Endothelial cell of umbilical vein (primary cell): ENCODE measurements around the gene SMARCAD1. TPM values are rescaled to one million over a fixed set of nuclear protein-coding genes. Genes with fewer than 3 reads are reported as not detected.
A peak's percentile ranks its signal among the peaks of the same experiment; 100 is the strongest.

ENCODE experiments used
- BruUV-seq: library from RNA; stranded (reverse); fragments of 400-500 nt; replicated peaks from 2 replicates; lab custom pipeline; 2021; lab: Mats Ljungman, UMichigan
- CTCF ChIA-PET: fragments of 300-600, 350-600 bp; sonication (Branson Sonifier 250); formaldehyde crosslinking; loops from one replicate; lab custom pipeline; 2021; ENCODE audit warnings: antibody characterized with exemption, inconsistent platforms; lab: Charles Lee
- POLR2A ChIA-PET: fragments of 300-600, 350-600 bp; sonication (Branson Sonifier 250); formaldehyde crosslinking; loops from one replicate; lab custom pipeline; 2021; ENCODE audit warnings: antibody characterized with exemption, inconsistent platforms; lab: Charles Lee
- DNase-seq: peaks from one replicate; pipeline ENCODE4 v3.0.0-alpha.2; 2011; ENCODE audit warnings: low read depth, low spot score
- FAIRE-seq: peaks from 2 replicates; lab custom pipeline; 2011; peaks lifted over from hg19 to GRCh38; lab: Jason Lieb, UNC
- H2AFZ ChIP-seq: 2 replicates; pipeline ENCODE4 v1.6.0; 2012; ENCODE audit warnings: low read depth, low read length, control low read depth, inconsistent platforms
- H3K27ac ChIP-seq: 2 replicates; pipeline ENCODE4 v1.5.1; 2011; ENCODE audit warnings: low read depth, mild to moderate bottlenecking, control low read depth, low read length, moderate library complexity; ENCODE audit not compliant: insufficient read depth
- H3K27me3 ChIP-seq, 2 experiments: 2 replicates each; pipeline versions ENCODE4 v1.6.0 to v1.6.1; 2011; ENCODE audit warnings: low read length in 2 of 2, mixed read lengths in 1 of 2; ENCODE audit not compliant: control insufficient read depth in 2 of 2, insufficient read depth in 2 of 2
- H3K36me3 ChIP-seq, 2 experiments: 2 replicates in 1 of 2; 3 replicates in 1 of 2; pipeline ENCODE4 v1.5.1; 2011; ENCODE audit warnings: low read length in 2 of 2, mild to moderate bottlenecking in 1 of 2, moderate library complexity in 1 of 2; ENCODE audit not compliant: control insufficient read depth in 2 of 2, insufficient read depth in 2 of 2; ENCODE audit errors: extremely low read depth in 1 of 2
- H3K4me1 ChIP-seq: 3 replicates; pipeline ENCODE4 v1.5.1; 2011; ENCODE audit warnings: mild to moderate bottlenecking, low read length; ENCODE audit not compliant: control insufficient read depth, insufficient read depth; ENCODE audit errors: extremely low read depth
- H3K4me2 ChIP-seq: 2 replicates; pipeline ENCODE4 v1.6.1; 2011; ENCODE audit warnings: low read length, control low read depth, mixed read lengths; ENCODE audit not compliant: insufficient read depth
- H3K4me3 ChIP-seq, 3 experiments: fragments of 200-600 bp in 1 of 3; sonication (generic), shearing (Covaris generic) in 1 of 3; replicated peaks in 1 of 3; 2 replicates each; pipeline ENCODE4 v1.5.1; 2011 to 2016; ENCODE audit warnings: control low read depth in 3 of 3, low read length in 3 of 3, mild to moderate bottlenecking in 2 of 3, inconsistent platforms in 1 of 3, low read depth in 1 of 3, moderate library complexity in 1 of 3; ENCODE audit not compliant: insufficient read depth in 1 of 3
- H3K79me2 ChIP-seq: 2 replicates; pipeline ENCODE4 v1.6.0; 2012; ENCODE audit warnings: low read length, inconsistent platforms; ENCODE audit not compliant: control insufficient read depth, insufficient read depth
- H3K9ac ChIP-seq: replicated peaks from 2 replicates; pipeline ENCODE3; 2011; ENCODE audit warnings: low read length, control low read depth; ENCODE audit not compliant: insufficient read depth; ENCODE audit errors: extremely low read depth
- H3K9me1 ChIP-seq: replicated peaks from 3 replicates; pipeline ENCODE4 v1.6.0; 2011; ENCODE audit warnings: mild to moderate bottlenecking, low read length; ENCODE audit not compliant: control insufficient read depth, insufficient read depth; ENCODE audit errors: extremely low read depth
- H3K9me3 ChIP-seq: replicated peaks from 2 replicates; pipeline ENCODE4 v1.5.1; 2012; ENCODE audit warnings: low read length, inconsistent platforms; ENCODE audit not compliant: control insufficient read depth, insufficient read depth
- H4K20me1 ChIP-seq: replicated peaks from 2 replicates; pipeline ENCODE3; 2011; ENCODE audit warnings: mild to moderate bottlenecking, low read length; ENCODE audit not compliant: control insufficient read depth, insufficient read depth; ENCODE audit errors: extremely low read depth
- EZH2 ChIP-seq: IDR thresholded peaks from 2 replicates; pipeline ENCODE4 v1.6.1; 2012; ENCODE audit warnings: borderline replicate concordance, low read depth, mild to moderate bottlenecking, moderate library complexity, low read length, inconsistent platforms; ENCODE audit not compliant: severe bottlenecking
- GATA2 ChIP-seq: IDR thresholded peaks from 2 replicates; pipeline ENCODE4 v1.7.0; 2011; ENCODE audit warnings: low read depth, mild to moderate bottlenecking, moderate library complexity, mixed read lengths, low read length; ENCODE audit not compliant: insufficient read length, insufficient read depth
- MAX ChIP-seq: IDR thresholded peaks from 2 replicates; pipeline ENCODE4 v1.6.1; 2011; ENCODE audit not compliant: insufficient read depth, insufficient read length
- MYC ChIP-seq: IDR thresholded peaks from one replicate; pipeline ENCODE4 v1.6.1; 2011; ENCODE audit warnings: mild to moderate bottlenecking, low read depth, low read length
- POLR2A ChIP-seq: IDR thresholded peaks from 2 replicates; pipeline ENCODE4 v1.6.1; 2012; ENCODE audit warnings: low read depth, mild to moderate bottlenecking, control low read depth, low read length
- POLR2AphosphoS5 ChIP-seq: IDR thresholded peaks from 2 replicates; pipeline ENCODE4 v1.6.1; 2012; ENCODE audit warnings: low read depth, mild to moderate bottlenecking, control low read depth, low read length, moderate library complexity; ENCODE audit not compliant: insufficient read depth
- dilution Hi-C: fragments of 300-500 bp; cut with MboI; formaldehyde crosslinking; loops from one replicate; pipeline ENCODE4 v1.15.0; 2019; ENCODE audit warnings: low sequenced_read_pairs; ENCODE audit not compliant: extremely low pct_ligation_motif_present
- intact Hi-C: fragments of 100-400 bp; cut with micrococcal nuclease; formaldehyde crosslinking; loops from one replicate; pipeline ENCODE4 v1.10.0; 2022
- polyA plus RNA-seq, 4 experiments: library from polyadenylated mRNA; depleted of rRNA in 3 of 4; stranded (reverse) in 3 of 4; unstranded in 1 of 4; fragments of >200 nt; gene quantifications; 2 replicates each; pipeline versions ENCODE4 v1.2.1 to v1.2.3, GENCODE V29; 2011 to 2012; ENCODE audit warnings: missing spikeins in 1 of 4
- total RNA-seq: library from RNA; stranded (reverse); gene quantifications from 2 replicates; pipeline ENCODE4 v1.2.3, GENCODE V29; 2021
- TF ChIP-seq, protein P1 (sequence below), 2 donors: IDR thresholded peaks; 1 replicate in 1 of 2; 2 replicates in 1 of 2; pipeline ENCODE4 v1.5.1; 2011; ENCODE audit warnings: low read length in 2 of 2, mild to moderate bottlenecking in 2 of 2, moderate library complexity in 2 of 2, control low read depth in 1 of 2, inconsistent platforms in 1 of 2, low read depth in 1 of 2; ENCODE audit not compliant: insufficient read depth in 1 of 2; ENCODE audit errors: extremely low read depth in 1 of 2

SMARCAD1 gene
- total and polyA plus RNA-seq, 2 donors (not counting 3 experiments of a cell fraction or from before 2014, with no cell fraction given), result 15.5 to 34.8 TPM

DNA sequence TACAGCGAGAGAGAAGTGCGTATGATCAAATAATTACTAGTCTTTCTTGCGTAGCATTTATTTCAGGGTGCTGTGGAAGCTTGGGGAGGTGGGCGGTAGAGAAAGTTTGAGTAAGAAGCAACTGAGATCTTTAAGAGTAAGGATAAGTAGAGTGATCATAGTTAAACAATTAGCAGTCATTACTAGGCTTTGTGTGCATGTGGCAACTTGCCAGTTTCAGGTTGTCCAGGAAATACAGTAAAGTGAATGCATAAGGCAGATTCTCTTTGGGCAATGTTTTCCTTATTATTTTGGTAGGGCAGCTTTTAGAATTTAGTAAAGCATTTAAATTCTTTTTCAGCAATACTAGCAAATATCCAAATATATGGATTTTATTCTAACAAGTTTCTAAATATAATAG is 78.0 kb downstream of the SMARCAD1 start:
- BruUV-seq, result no TSS peak
- DNase-seq (peak; percentile 58), FAIRE-seq (peak; percentile 52)
- Histone ChIP-seq H3K9me1 (no peaks in the 10 kb centered on the region), H3K9ac (no peak overlapping the region), H3K4me1 (no peaks in the 10 kb centered on the region), H3K9me3 (no peaks in the 10 kb centered on the region), H2AFZ (no peak overlapping the region), H3K79me2 (no peaks in the 10 kb centered on the region), H3K4me3 (no peak overlapping the region), H3K4me2 (no peak overlapping the region), H3K36me3 (peaks cover 5 to 9% of the 10 kb centered on the region in 2 experiments), H4K20me1 (no peaks in the 10 kb centered on the region), H3K27me3 (no peaks in the 10 kb centered on the region), H3K27ac (no peak overlapping the region)
- CTCF ChIA-PET, result no interaction called here
- intact Hi-C loops (no loop called here), dilution Hi-C loops (no loop called here)
- POLR2A ChIA-PET, result no interaction called here
- TF ChIP-seq EZH2 (no peak), GATA2 (no peak), MYC (no peak), MAX (no peak), POLR2A (no peak), POLR2AphosphoS5 (no peak)
- TF ChIP-seq, protein P1, sequence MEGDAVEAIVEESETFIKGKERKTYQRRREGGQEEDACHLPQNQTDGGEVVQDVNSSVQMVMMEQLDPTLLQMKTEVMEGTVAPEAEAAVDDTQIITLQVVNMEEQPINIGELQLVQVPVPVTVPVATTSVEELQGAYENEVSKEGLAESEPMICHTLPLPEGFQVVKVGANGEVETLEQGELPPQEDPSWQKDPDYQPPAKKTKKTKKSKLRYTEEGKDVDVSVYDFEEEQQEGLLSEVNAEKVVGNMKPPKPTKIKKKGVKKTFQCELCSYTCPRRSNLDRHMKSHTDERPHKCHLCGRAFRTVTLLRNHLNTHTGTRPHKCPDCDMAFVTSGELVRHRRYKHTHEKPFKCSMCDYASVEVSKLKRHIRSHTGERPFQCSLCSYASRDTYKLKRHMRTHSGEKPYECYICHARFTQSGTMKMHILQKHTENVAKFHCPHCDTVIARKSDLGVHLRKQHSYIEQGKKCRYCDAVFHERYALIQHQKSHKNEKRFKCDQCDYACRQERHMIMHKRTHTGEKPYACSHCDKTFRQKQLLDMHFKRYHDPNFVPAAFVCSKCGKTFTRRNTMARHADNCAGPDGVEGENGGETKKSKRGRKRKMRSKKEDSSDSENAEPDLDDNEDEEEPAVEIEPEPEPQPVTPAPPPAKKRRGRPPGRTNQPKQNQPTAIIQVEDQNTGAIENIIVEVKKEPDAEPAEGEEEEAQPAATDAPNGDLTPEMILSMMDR (IDR thresholded peaks at IDR 0.05; ENCODE audit: extremely low read depth in 1 of 2, insufficient read depth in 1 of 2, low read depth in 1 of 2, low read length in 2 of 2), result no peak
